PC-9 (cell line): ENCODE results near the gene TNN.

Experiments used
- CTCF ChIP-seq: fragments of 200-600 bp; sonication (generic); conservative IDR thresholded peaks from 2 replicates; pipeline ENCODE4 v1.6.1; 2017; ENCODE audit warnings: mixed run types, antibody characterized with exemption, mild to moderate bottlenecking, moderate library complexity
- EZH2 ChIP-seq: fragments of 200-600 bp; sonication (generic); IDR thresholded peaks from 2 replicates; pipeline ENCODE4 v1.8.0; 2017; ENCODE audit warnings: antibody characterized with exemption, low read depth

GRCh38 chr1:175185903-175186302 is 118.3 kb downstream of the TNN start:
- TF ChIP-seq CTCF (no peak), EZH2 (no peak)
